UCSD-AML1 (cell line): Measurements from ENCODE around the gene AIF1.

Experiments used
- DNase-seq: peaks from one replicate; lab custom pipeline; 2025; ENCODE audit not compliant: unreplicated experiment; lab: John Stamatoyannopoulos, UW

The AIF1 gene

GRCh38 chr6:31663126-31663960 lies 48.3 kb downstream of the AIF1 start:
- DNase-seq = no peak

DNA sequence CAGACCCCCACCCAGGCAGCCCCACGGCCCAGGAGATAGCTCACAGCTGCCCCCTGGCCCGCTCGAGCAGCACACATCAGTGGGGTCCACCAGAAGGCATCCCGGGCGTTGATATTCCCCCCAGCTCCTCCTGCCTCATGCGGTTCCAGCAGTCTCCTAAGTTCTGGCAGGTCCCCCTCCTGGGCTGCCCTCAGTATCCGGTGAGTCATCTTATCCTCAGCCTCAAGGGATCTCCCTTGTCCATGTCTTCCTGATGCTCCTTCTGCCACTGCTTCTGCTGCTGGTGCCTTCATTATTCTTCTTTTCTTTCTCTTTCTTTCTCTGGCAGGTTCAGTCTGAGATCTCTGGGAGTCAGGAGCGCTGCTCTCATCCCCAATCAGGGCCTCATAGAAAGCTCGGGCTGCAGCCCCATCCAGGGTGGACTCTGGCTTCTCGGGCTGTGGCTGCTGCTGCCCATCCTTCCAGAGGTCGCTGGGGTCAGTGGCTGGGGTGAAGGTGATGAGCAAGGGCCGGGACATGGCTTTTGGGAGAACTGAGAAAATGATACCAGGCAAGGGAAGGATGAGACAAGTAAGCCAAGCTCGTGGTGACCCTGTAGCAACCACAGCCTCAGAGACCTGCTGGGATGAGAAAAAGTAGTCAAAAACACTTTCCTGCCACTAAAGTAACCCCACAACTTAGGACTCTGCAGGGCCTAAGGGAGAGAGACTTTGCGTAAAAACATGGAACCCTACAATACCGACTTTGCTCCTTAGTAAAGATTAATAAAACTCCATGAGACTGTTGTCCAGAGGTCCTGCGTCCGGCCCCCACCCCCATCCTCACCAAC lies 49.1 kb downstream of the AIF1 start:
- no peak for DNase-seq

DNA sequence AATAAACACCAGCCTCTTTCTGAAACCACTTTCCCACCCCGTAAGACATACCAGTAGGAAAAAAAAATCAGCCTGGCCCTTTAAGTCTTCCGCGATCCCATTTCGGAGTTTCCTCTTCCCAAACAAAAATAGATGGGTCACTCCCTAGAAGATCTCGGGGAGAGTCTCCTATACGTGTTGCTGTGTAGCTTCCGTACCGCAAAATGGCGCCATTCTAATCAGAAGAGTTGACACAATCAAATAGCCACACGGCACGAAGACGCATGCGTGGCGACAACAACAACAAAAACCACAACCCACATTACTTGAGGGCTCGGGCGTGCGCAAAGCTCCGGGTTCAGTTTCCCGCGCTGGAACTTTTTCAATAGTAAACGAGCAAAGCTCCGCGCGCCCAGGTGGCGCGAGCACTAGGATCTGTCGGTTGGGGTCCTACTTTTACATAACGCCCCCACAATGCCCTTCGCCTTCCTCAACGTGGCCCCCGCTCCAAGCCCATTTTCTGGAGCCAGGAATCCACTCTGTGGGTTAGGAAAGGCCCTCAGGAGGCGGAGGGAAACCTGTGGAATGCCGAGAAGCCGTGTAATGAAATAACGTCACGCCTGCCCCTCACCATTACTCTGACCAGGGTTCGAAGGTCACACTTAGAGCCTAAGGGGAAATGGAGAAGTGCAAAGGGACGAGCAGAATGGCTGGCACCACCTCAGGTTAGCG lies 49.9 kb downstream of the AIF1 start, which contains the start of gene GPANK1:
GPANK1 (minus strand) TSS at position 208 of the 711 bp plus-strand sequence. CDS start 519 bp downstream, outside the sequence.
- DNase-seq = peak; percentile 84

- DNase-seq = peak; percentile 97
These were observed 50.7 kb downstream of the AIF1 start, which contains the start of gene CSNK2B for GRCh38 chr6:31665501-31666336. TSS of gene CSNK2B (plus strand) at chr6:31666080. CDS start at chr6:31666832, 752 bp downstream.

DNA sequence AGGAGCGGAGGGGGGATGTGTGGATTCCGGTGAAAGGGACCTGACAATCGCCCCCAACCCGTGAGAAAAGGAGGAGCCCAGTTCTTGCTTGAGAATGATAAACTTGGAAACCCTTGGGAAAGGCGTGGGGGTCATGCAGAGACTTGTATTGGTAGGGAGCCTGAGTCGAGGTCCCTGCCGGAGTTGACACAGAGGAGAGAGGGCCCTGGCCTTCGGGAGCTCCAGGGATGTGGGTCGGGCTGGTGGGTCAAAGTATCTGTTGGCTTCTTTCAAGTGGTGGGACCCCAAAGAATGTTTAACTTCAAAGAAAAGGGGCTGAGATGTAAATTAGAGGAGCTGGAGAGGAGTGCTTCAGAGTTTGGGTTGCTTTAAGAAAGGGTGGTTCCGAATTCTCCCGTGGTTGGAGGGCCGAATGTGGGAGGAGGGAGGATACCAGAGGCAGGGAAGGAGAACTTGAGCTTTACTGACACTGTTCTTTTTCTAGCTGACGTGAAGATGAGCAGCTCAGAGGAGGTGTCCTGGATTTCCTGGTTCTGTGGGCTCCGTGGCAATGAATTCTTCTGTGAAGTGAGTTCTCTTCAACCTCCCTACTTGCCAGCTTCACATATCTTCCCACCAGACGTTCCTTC lies 51.4 kb downstream of the AIF1 start:
- no peak for DNase-seq
